A549 (cell line): ENCODE results near the gene ZCCHC24. TPM values are rescaled to one million over a fixed set of nuclear protein-coding genes. Genes with fewer than 3 reads are reported as not detected.

Experiments used
- ATAC-seq, 2 experiments: fragments of 200-7000 bp in 1 of 2; fragments of >200 bp in 1 of 2; cut with Nextera tagmentation in 1 of 2; cut with Tn5 transposase in 1 of 2; 3 replicates each; pipeline versions ENCODE4 v1.8.0 to v1.9.1; 2018 to 2020; ENCODE audit warnings: mild to moderate bottlenecking in 1 of 2, moderate library complexity in 1 of 2
- CTCF ChIA-PET: fragments of 300-600 bp; sonication (Branson Sonifier 250); formaldehyde crosslinking; extraction: SDS; loops from one replicate; lab custom pipeline; 2021; ENCODE audit warnings: antibody characterized with exemption, inconsistent platforms; lab: Yijun Ruan, JAX
- POLR2A ChIA-PET: fragments of 350-600 bp; formaldehyde crosslinking; extraction: SDS; loops from one replicate; lab custom pipeline; 2021; ENCODE audit warnings: antibody characterized with exemption, inconsistent platforms; lab: Yijun Ruan, JAX
- DNase-seq, 2 experiments: peaks; one replicate each; pipeline versions ENCODE4 v3.0.0 to v3.0.0-alpha.2; 2011 to 2016; ENCODE audit warnings: low read depth in 1 of 2, low spot score in 1 of 2
- FAIRE-seq: peaks from 2 replicates; lab custom pipeline; 2011; peaks lifted over from hg19 to GRCh38; lab: Jason Lieb, UNC
- H3K27ac ChIP-seq, 2 experiments: fragments of >200 bp; sonication (Bioruptor Twin); formaldehyde crosslinking; 3 replicates each; pipeline ENCODE4 v1.5.1; 2016 to 2017
- H3K4me1 ChIP-seq: fragments of >200 bp; sonication (Bioruptor Twin); formaldehyde crosslinking; 3 replicates; pipeline ENCODE4 v1.6.1; 2016
- H3K4me2 ChIP-seq: fragments of >200 bp; sonication (Bioruptor Twin); formaldehyde crosslinking; 3 replicates; pipeline ENCODE4 v1.6.1; 2016
- H3K4me3 ChIP-seq: fragments of >200 bp; sonication (Bioruptor Twin); formaldehyde crosslinking; 3 replicates; pipeline ENCODE4 v1.5.1; 2016
- H3K9me3 ChIP-seq: fragments of >200 bp; sonication (Bioruptor Twin); formaldehyde crosslinking; 3 replicates; pipeline ENCODE4 v1.6.1; 2016
- CTCF ChIP-seq: fragments of >200 bp; sonication (Bioruptor Twin); formaldehyde crosslinking; IDR thresholded peaks from 3 replicates; pipeline ENCODE4 v1.5.1; 2016
- EHF ChIP-seq: fragments of 250-450 bp; sonication (Bioruptor Pico); IDR thresholded peaks from 2 replicates; pipeline ENCODE4 v1.5.0; 2020; ENCODE audit warnings: mild to moderate bottlenecking
- EHMT2 ChIP-seq: fragments of 200-600 bp; sonication (generic); IDR thresholded peaks from 2 replicates; pipeline ENCODE4 v1.6.1; 2016; ENCODE audit warnings: antibody characterized with exemption, low read depth, mild to moderate bottlenecking, moderate library complexity
- ESRRA ChIP-seq: fragments of 150-350 bp; IDR thresholded peaks from 2 replicates; pipeline ENCODE4 v1.6.1; 2014; ENCODE audit warnings: mild to moderate bottlenecking, low read length, borderline replicate concordance
- FOSB ChIP-seq: fragments of 250-450 bp; sonication (Bioruptor Pico); IDR thresholded peaks from 2 replicates; pipeline ENCODE4 v1.5.0; 2020; ENCODE audit warnings: mild to moderate bottlenecking, moderate library complexity
- FOSL2 ChIP-seq, 2 experiments: fragments of 450-650 bp in 1 of 2; fragments of >200 bp in 1 of 2; sonication (Bioruptor Twin) in 1 of 2; formaldehyde crosslinking; IDR thresholded peaks; 2 replicates each; pipeline versions ENCODE4 v1.5.0 to v1.6.1; 2016 to 2020; ENCODE audit warnings: mild to moderate bottlenecking in 1 of 2, moderate library complexity in 1 of 2
- FOXS1 ChIP-seq: fragments of 250-450 bp; sonication (Bioruptor Pico); IDR thresholded peaks from 2 replicates; pipeline ENCODE4 v1.5.0; 2020; ENCODE audit warnings: mild to moderate bottlenecking, moderate library complexity
- HEYL ChIP-seq: fragments of 250-450 bp; sonication (Bioruptor Pico); IDR thresholded peaks from 2 replicates; pipeline ENCODE4 v1.8.0; 2021; ENCODE audit warnings: mild to moderate bottlenecking, moderate library complexity
- HMGXB4 ChIP-seq: fragments of 250-450 bp; sonication (Bioruptor Pico); IDR thresholded peaks from 2 replicates; pipeline ENCODE4 v1.5.0; 2021; ENCODE audit warnings: mild to moderate bottlenecking, moderate library complexity, borderline replicate concordance
- HOXA7 ChIP-seq: fragments of 250-450 bp; sonication (Bioruptor Pico); IDR thresholded peaks from 2 replicates; pipeline ENCODE4 v1.5.0; 2020; ENCODE audit warnings: mild to moderate bottlenecking, moderate library complexity
- JUNB ChIP-seq: fragments of >200 bp; sonication (Bioruptor Twin); formaldehyde crosslinking; IDR thresholded peaks from 2 replicates; pipeline ENCODE4 v1.6.1; 2016
- KDM5A ChIP-seq: fragments of 200-600 bp; sonication (generic); IDR thresholded peaks from 2 replicates; pipeline ENCODE4 v1.6.1; 2016; ENCODE audit warnings: antibody characterized with exemption, mild to moderate bottlenecking
- MAFK ChIP-seq: fragments of 450-650 bp; IDR thresholded peaks from 2 replicates; pipeline ENCODE4 v1.6.1; 2014; ENCODE audit not compliant: partially characterized antibody
- MAX ChIP-seq: IDR thresholded peaks from 2 replicates; pipeline ENCODE4 v1.6.1; 2012
- MYC ChIP-seq: IDR thresholded peaks from 2 replicates; pipeline ENCODE4 v1.6.1; 2012; ENCODE audit warnings: mild to moderate bottlenecking, inconsistent platforms, low read length, improper control_type of control experiment, borderline replicate concordance
- NFE2L2 ChIP-seq: fragments of 150-350 bp; conservative IDR thresholded peaks from 2 replicates; pipeline ENCODE4 v1.6.1; 2014; ENCODE audit warnings: low read length
- NR3C1 ChIP-seq: fragments of >200 bp; sonication (Bioruptor Twin); formaldehyde crosslinking; IDR thresholded peaks from 3 replicates; pipeline ENCODE4 v1.6.1; 2017
- PBX3 ChIP-seq: IDR thresholded peaks from 2 replicates; pipeline ENCODE4 v1.6.1; 2012
- POLR2A ChIP-seq: IDR thresholded peaks from 2 replicates; pipeline ENCODE4 v1.6.1; 2012; ENCODE audit warnings: mild to moderate bottlenecking, low read length
- POLR2AphosphoS2 ChIP-seq: conservative IDR thresholded peaks from 2 replicates; pipeline ENCODE4 v1.6.1; 2012; ENCODE audit warnings: low read length, improper control_type of control experiment, inconsistent platforms
- RARB ChIP-seq: fragments of 250-450 bp; sonication (Bioruptor Pico); IDR thresholded peaks from 2 replicates; pipeline ENCODE4 v1.8.0; 2021; ENCODE audit warnings: mild to moderate bottlenecking, moderate library complexity
- RCOR1 ChIP-seq: fragments of 150-350 bp; IDR thresholded peaks from 2 replicates; pipeline ENCODE4 v1.6.1; 2014; ENCODE audit warnings: antibody characterized with exemption, low read length, low read depth
- RFX5 ChIP-seq: fragments of 450-650 bp; IDR thresholded peaks from 2 replicates; pipeline ENCODE4 v1.7.1; 2014; ENCODE audit warnings: antibody characterized with exemption, mild to moderate bottlenecking, moderate library complexity
- SMC3 ChIP-seq: fragments of >200 bp; sonication (Bioruptor Twin); formaldehyde crosslinking; IDR thresholded peaks from 3 replicates; pipeline ENCODE4 v1.6.1; 2018; ENCODE audit warnings: inconsistent platforms
- TFCP2L1 ChIP-seq: fragments of 250-450 bp; sonication (Bioruptor Pico); IDR thresholded peaks from 2 replicates; pipeline ENCODE4 v1.5.0; 2021; ENCODE audit warnings: mild to moderate bottlenecking
- TP53 ChIP-seq: fragments of 250-450 bp; sonication (Bioruptor Pico); IDR thresholded peaks from 2 replicates; pipeline ENCODE4 v1.5.0; 2021; ENCODE audit warnings: mild to moderate bottlenecking, moderate library complexity
- USF2 ChIP-seq: fragments of 450-650 bp; IDR thresholded peaks from 2 replicates; pipeline ENCODE4 v1.6.1; 2014; ENCODE audit warnings: antibody characterized with exemption
- ZC3H11A ChIP-seq: fragments of 450-650 bp; IDR thresholded peaks from 2 replicates; pipeline ENCODE4 v1.6.1; 2014; ENCODE audit warnings: antibody characterized with exemption, mild to moderate bottlenecking
- ZFP36 ChIP-seq: fragments of 450-650 bp; IDR thresholded peaks from 2 replicates; pipeline ENCODE4 v1.6.1; 2014; ENCODE audit warnings: borderline replicate concordance; ENCODE audit not compliant: partially characterized antibody
- WGBS: methylation state at CpG from one replicate; pipeline ENCODE4 v1.1.6; 2017; ENCODE audit errors: missing lambda C conversion rate; 5-methylcytosine and 5-hydroxymethylcytosine counted together
- polyA plus RNA-seq, 4 experiments: library from polyadenylated mRNA; depleted of rRNA in 3 of 4; stranded (reverse); fragments of >200 nt; fragmentation: RNase III in 1 of 4; extraction: RNeasy Plus Mini Kit Qiagen cat#74134 plus additional on column Dnase treatment in 1 of 4; gene quantifications; 2 replicates in 3 of 4; 3 replicates in 1 of 4; pipeline ENCODE4 v1.2.3, GENCODE V29; 2011 to 2017

ZCCHC24 gene
- polyA plus RNA-seq, 2 of the 4 experiments (the other 2 are of a cell fraction): 2.4 to 4.2 TPM

- ChIA-PET CTCF (interaction anchor here (0.9 to 1.8 kb wide), 4 partner anchors 104 to 122 kb away, joined by 3 to 7 read pairs (median 3); no protein-coding TSS in a partner anchor), POLR2A (no interaction called here)
- peak in 1 of 2 experiments; percentile 6; a peak in 1 of 6 replicates for ATAC-seq
- peak in 1 of 2 experiments; percentile 20 for DNase-seq
- no peak for FAIRE-seq
- Histone ChIP-seq H3K9me3 (no peaks in the 10 kb centered on the region), H3K4me1 (peaks cover 32% of the 10 kb centered on the region), H3K4me3 (no peak overlapping the region), H3K4me2 (no peak overlapping the region), H3K27ac (peak overlapping the region in 1 of 2 experiments; percentile 55; a peak in 3 of 6 replicates)
- TF ChIP-seq ZFP36 (no peak), EHMT2 (no peak), RARB (no peak), EHF (CRISPR knock-in tag) (no peak), POLR2A (no peak), RFX5 (no peak), TP53 (CRISPR knock-in tag) (no peak), NR3C1 (no peak), HEYL (CRISPR knock-in tag) (no peak), PBX3 (no peak), ZC3H11A (no peak), MYC (no peak), SMC3 (no peak), FOSL2 (IDR thresholded peaks at IDR 0.05) (no peak), FOSL2 (CRISPR knock-in tag; IDR thresholded peaks at IDR 0.05) (no peak), KDM5A (no peak), FOXS1 (CRISPR knock-in tag) (no peak), POLR2AphosphoS2 (no peak), USF2 (no peak), CTCF (no peak), MAX (no peak)
- 64% methylated on average over 13 of the region's 14 CpGs for WGBS
Measured at GRCh38 chr10:79380125-79380945, 65.1 kb downstream of the ZCCHC24 start.

- Histone ChIP-seq H3K4me2 (no peak overlapping the region), H3K27ac (peak overlapping the region in 1 of 2 experiments; percentile 55; a peak in 2 of 6 replicates), H3K4me3 (no peak overlapping the region), H3K9me3 (no peaks in the 10 kb centered on the region), H3K4me1 (peaks cover 33% of the 10 kb centered on the region)
- WGBS: 82% methylated on average over 8 of the region's 9 CpGs
- TF ChIP-seq HOXA7 (no peak), MAFK (no peak), EHMT2 (no peak), FOSL2 (IDR thresholded peaks at IDR 0.05) (no peak), FOSL2 (CRISPR knock-in tag; IDR thresholded peaks at IDR 0.05) (no peak), ESRRA (no peak), FOXS1 (CRISPR knock-in tag) (no peak), RARB (no peak), RCOR1 (no peak), NFE2L2 (no peak), PBX3 (no peak), HMGXB4 (CRISPR knock-in tag) (no peak), MYC (no peak), FOSB (no peak), HEYL (CRISPR knock-in tag) (no peak), EHF (CRISPR knock-in tag) (no peak), TFCP2L1 (CRISPR knock-in tag) (no peak), JUNB (no peak), KDM5A (no peak)
- DNase-seq: no peak
- FAIRE-seq: no peak
- ChIA-PET CTCF (interaction anchor here (0.9 to 1.8 kb wide), 4 partner anchors 104 to 123 kb away, joined by 3 to 7 read pairs (median 3); no protein-coding TSS in a partner anchor), POLR2A (no interaction called here)
- ATAC-seq: peak in 1 of 2 experiments; percentile 9; a peak in 1 of 6 replicates
Measured at GRCh38 chr10:79379512-79380124, 65.8 kb downstream of the ZCCHC24 start.
